K562 (cell line): ENCODE data around the gene MRPL44. TPM values are rescaled to one million over a fixed set of nuclear protein-coding genes. Genes with fewer than 3 reads are reported as not detected.

Experiments used
- CBX3 ChIP-seq, 2 experiments: IDR thresholded peaks; 1 replicate in 1 of 2; 2 replicates in 1 of 2; pipeline ENCODE4 v1.6.1; 2012; ENCODE audit warnings: inconsistent platforms in 2 of 2, low read length in 2 of 2, borderline replicate concordance in 1 of 2, control low read depth in 1 of 2
- CHD7 ChIP-seq: fragments of 200-600 bp; sonication (generic); IDR thresholded peaks from one replicate; pipeline ENCODE4 v1.6.1; 2012; ENCODE audit warnings: mild to moderate bottlenecking, low read depth, low read length, inconsistent platforms
- FOSL1 ChIP-seq: fragments of 200-800 bp; sonication (Bioruptor generic); conservative IDR thresholded peaks from 2 replicates; pipeline ENCODE4 v1.6.1; 2016; ENCODE audit warnings: missing genetic modification characterization, missing compliant biosample characterization
- MEIS2 ChIP-seq: fragments of 450-650 bp; IDR thresholded peaks from 2 replicates; pipeline ENCODE4 v1.6.1; 2014; ENCODE audit warnings: mild to moderate bottlenecking; ENCODE audit not compliant: partially characterized antibody
- MYC ChIP-seq, 2 experiments: fragments of 250-450 bp in 1 of 2; sonication (Bioruptor Pico) in 1 of 2; IDR thresholded peaks; 2 replicates each; pipeline versions ENCODE4 v1.5.1 to v1.6.1; 2012 to 2021; ENCODE audit warnings: low read depth in 2 of 2, borderline replicate concordance in 1 of 2, improper control_type of control experiment in 1 of 2, low read length in 1 of 2, mild to moderate bottlenecking in 1 of 2, moderate library complexity in 1 of 2
- MYNN ChIP-seq, 2 experiments: sonication (generic); formaldehyde crosslinking in 1 of 2; IDR thresholded peaks; 2 replicates each; pipeline versions ENCODE4 v1.5.0 to v1.6.1; 2016 to 2020; ENCODE audit warnings: antibody characterized with exemption in 1 of 2, missing genetic modification reagents in 1 of 2
- PML ChIP-seq: IDR thresholded peaks from 2 replicates; pipeline ENCODE4 v1.6.1; 2012; ENCODE audit warnings: low read length, inconsistent platforms
- POLR2B ChIP-seq: fragments of 450-650 bp; IDR thresholded peaks from 2 replicates; pipeline ENCODE4 v1.6.1; 2018; ENCODE audit warnings: low read depth; ENCODE audit not compliant: partially characterized antibody
- USF2 ChIP-seq: sonication (generic); formaldehyde crosslinking; IDR thresholded peaks from 2 replicates; pipeline ENCODE4 v1.5.0; 2020; ENCODE audit warnings: missing genetic modification reagents
- ZBTB17 ChIP-seq: fragments of 450-650 bp; formaldehyde crosslinking; IDR thresholded peaks from 2 replicates; pipeline ENCODE4 v1.4.0; 2020; ENCODE audit warnings: mild to moderate bottlenecking
- ZFX ChIP-seq: sonication (generic); formaldehyde crosslinking; IDR thresholded peaks from 2 replicates; pipeline ENCODE4 v1.8.0; 2022; ENCODE audit warnings: mild to moderate bottlenecking, missing genetic modification reagents, moderate library complexity
- polyA plus RNA-seq, 8 experiments: library from polyadenylated mRNA; depleted of rRNA in 4 of 8; stranded (reverse) in 5 of 8; unstranded in 3 of 8; fragments of >200 nt; fragmentation: Nextera tagmentation in 2 of 8; fragmentation: Illumina TruSeq in 1 of 8; extraction: Ambion mirVana in 2 of 8; extraction: Trizol in 1 of 8; gene quantifications; 2 replicates each; pipeline versions ENCODE4 v1.2.1 to v1.2.3, GENCODE V29; 2011 to 2014; ENCODE audit warnings: inconsistent platforms in 1 of 8, missing spikeins in 1 of 8
- total RNA-seq, 7 experiments: library from RNA; depleted of rRNA in 6 of 7; stranded (reverse); fragments of >200 nt in 6 of 7; fragmentation: Illumina TruSeq in 2 of 7; extraction: Trizol in 2 of 7; gene quantifications; 2 replicates each; pipeline versions ENCODE4 v1.2.1 to v1.2.3, GENCODE V29; 2011 to 2021; ENCODE audit warnings: low replicate concordance in 1 of 7
- TF ChIP-seq, protein P1 (sequence below): fragments of 450-650 bp; formaldehyde crosslinking; IDR thresholded peaks from 2 replicates; pipeline ENCODE4 v1.4.0; 2020; ENCODE audit warnings: mild to moderate bottlenecking, mixed read lengths

Gene MRPL44
- total and polyA plus RNA-seq, 9 of the 15 experiments (the other 6 are each of a cell fraction or from before 2014, with no cell fraction given): 10.4 to 26.0 (median 20.2) TPM

DNA sequence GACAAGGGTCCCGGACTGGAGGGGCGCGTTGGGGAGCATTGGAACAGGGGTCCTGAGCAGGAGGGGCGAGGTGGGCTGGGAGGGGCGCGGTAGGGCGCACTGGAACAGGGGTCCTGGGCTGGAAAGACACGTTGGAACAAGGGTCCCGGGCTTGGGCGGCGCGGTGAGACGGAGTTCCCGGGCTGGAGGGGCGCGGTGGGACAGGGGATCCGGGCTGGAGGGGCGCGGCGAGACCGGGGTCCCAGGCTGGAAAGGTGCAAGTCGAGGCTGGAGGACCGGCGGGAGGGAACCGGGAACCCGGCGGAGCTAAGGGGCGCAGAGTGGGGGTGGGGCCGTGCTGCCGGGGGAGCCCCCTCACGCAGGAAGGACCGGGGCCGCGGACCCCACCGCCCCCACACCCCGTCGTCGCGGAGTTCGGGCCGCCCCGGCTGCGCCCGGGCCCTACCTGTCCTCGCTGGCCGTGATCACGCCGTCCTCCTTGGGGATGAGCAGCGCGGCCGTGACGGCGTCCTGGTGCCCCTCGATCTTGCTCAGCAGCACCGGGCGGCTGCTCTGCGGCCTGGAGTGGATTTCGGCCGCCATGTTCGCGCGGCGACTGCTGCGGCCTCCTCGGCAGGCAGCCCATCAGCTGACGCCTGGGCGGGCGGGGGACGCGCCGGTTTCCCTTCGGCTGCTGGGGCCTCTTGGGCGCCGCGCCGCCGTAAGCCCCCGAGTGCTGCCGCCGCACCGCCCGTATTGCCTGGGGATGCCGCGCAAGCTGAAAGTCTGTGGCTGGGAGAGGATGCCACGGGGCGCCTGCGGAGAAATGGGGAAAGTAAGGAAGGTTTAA, 12.3 kb upstream of the MRPL44 start, which contains the start of gene WDFY1 (continued):
- peak; percentile 100 for TF ChIP-seq CHD7
- peak; percentile 44; the same call in 1 of the 2 replicates for TF ChIP-seq PML
- peak; percentile 68 for TF ChIP-seq POLR2B
- TF ChIP-seq USF2: peak; percentile 72
- TF ChIP-seq MEIS2: peak; percentile 35
- TF ChIP-seq ZBTB17: peak; percentile 62; the same call in 1 of the 2 replicates
- peak; percentile 96 for TF ChIP-seq ZFX
- TF ChIP-seq MYC (IDR thresholded peaks at IDR 0.05; ENCODE audit: low read depth, low read length): peak; percentile 52
- TF ChIP-seq MYC (CRISPR knock-in tag; IDR thresholded peaks at IDR 0.05; ENCODE audit: borderline replicate concordance, low read depth): no peak
- peak in 1 of 2 experiments; percentile 74; a peak in 1 of 3 replicates for TF ChIP-seq CBX3 (IDR thresholded peaks at IDR 0.05; ENCODE audit: borderline replicate concordance in 1 of 2, low read length in 2 of 2)
- TF ChIP-seq MYNN (IDR thresholded peaks at IDR 0.05): no peak
- TF ChIP-seq MYNN (CRISPR knock-in tag; IDR thresholded peaks at IDR 0.05): no peak
- TF ChIP-seq, protein P1, sequence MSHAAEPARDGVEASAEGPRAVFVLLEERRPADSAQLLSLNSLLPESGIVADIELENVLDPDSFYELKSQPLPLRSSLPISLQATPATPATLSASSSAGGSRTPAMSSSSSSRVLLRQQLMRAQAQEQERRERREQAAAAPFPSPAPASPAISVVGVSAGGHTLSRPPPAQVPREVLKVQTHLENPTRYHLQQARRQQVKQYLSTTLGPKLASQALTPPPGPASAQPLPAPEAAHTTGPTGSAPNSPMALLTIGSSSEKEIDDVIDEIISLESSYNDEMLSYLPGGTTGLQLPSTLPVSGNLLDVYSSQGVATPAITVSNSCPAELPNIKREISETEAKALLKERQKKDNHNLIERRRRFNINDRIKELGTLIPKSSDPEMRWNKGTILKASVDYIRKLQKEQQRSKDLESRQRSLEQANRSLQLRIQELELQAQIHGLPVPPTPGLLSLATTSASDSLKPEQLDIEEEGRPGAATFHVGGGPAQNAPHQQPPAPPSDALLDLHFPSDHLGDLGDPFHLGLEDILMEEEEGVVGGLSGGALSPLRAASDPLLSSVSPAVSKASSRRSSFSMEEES: peak; percentile 42; the same call in 1 of the 2 replicates
- TF ChIP-seq FOSL1 (tag): 0 out of 2 replicates have a peak, but pooled peaks have one; percentile 15
